ENCODE data around the gene GBGT1. TPM values are rescaled to one million over a fixed set of nuclear protein-coding genes. Genes with fewer than 3 reads are reported as not detected.

The GBGT1 gene
- total and polyA plus RNA-seq, 2 donors (not counting 3 experiments of a cell fraction or from before 2014, with no cell fraction given) = 35.6 to 56.3 TPM

DNA sequence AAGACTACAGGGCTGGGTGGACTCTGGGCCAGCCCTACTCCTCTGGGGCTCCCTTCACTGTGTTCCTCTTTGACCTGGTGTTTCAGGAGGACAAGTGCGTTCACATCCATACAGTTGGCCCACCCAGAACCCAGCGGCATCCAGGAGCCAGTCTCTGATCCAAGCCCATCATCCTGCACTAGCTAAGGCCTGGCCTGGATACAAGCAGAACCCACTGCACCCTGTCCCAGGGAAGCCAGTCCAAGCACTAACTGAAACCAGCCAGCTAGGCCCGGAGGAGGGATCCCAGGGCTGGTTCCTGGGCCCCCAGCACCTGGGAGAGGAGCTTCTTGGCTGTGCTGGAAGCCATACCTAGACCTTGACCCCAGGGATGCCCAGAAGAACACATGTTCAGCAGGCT is 4.1 kb upstream of the GBGT1 start:
- H2AFZ ChIP-seq (ENCODE audit: low read depth, low read length) = no peak overlapping the region
- no peaks in the 10 kb centered on the region for H3K79me2 ChIP-seq (ENCODE audit: control insufficient read depth, insufficient read depth, low read length)
- TF ChIP-seq FOS (IDR thresholded peaks at IDR 0.05; ENCODE audit: borderline replicate concordance, insufficient read depth, low read length) (no peak), POLR2A (IDR thresholded peaks at IDR 0.05; ENCODE audit: low read depth, low read length) (no peak), JUN (IDR thresholded peaks at IDR 0.05; ENCODE audit: borderline replicate concordance, insufficient read depth, insufficient read length, low read depth) (no peak), POLR2AphosphoS5 (IDR thresholded peaks at IDR 0.05; ENCODE audit: insufficient read depth, low read depth, low read length) (no peak), MYC (IDR thresholded peaks at IDR 0.05; ENCODE audit: low read depth, low read length) (no peak), GATA2 (IDR thresholded peaks at IDR 0.05; ENCODE audit: insufficient read depth, insufficient read length, low read depth, low read length) (no peak)
- H3K27ac ChIP-seq (ENCODE audit: insufficient read depth, low read depth, low read length) = no peak overlapping the region
- ChIA-PET CTCF (interaction anchor here (1.0 to 2.5 kb wide), 4 partner anchors 18 to 163 kb away, joined by 3 to 11 read pairs (median 4); no protein-coding TSS in a partner anchor), POLR2A (interaction anchor here (1.1 kb wide), 1 partner anchor 180 kb away, joined by 3 read pairs; the partner anchor contains the start of genes MED22 and RPL7A)
- no peak overlapping the region for H3K4me3 ChIP-seq (replicated peaks in 1 of 3; ENCODE audit: insufficient read depth in 1 of 3, low read depth in 1 of 3, low read length in 3 of 3)
- H3K9ac ChIP-seq (replicated peaks; ENCODE audit: extremely low read depth, insufficient read depth, low read length) = no peak overlapping the region
- dilution Hi-C loops (cut with MboI; ENCODE audit: extremely low pct_ligation_motif_present, low sequenced_read_pairs) (no loop called here), intact Hi-C loops (cut with micrococcal nuclease) (no loop called here)
- no peaks in the 10 kb centered on the region for H3K9me1 ChIP-seq (replicated peaks; ENCODE audit: control insufficient read depth, extremely low read depth, insufficient read depth, low read length)
- DNase-seq (ENCODE audit: low read depth, low spot score) (no peak), FAIRE-seq (no peak)
- H3K9me3 ChIP-seq (replicated peaks; ENCODE audit: control insufficient read depth, insufficient read depth, low read length) = no peaks in the 10 kb centered on the region
- no peaks in the 10 kb centered on the region for H4K20me1 ChIP-seq (replicated peaks; ENCODE audit: control insufficient read depth, extremely low read depth, insufficient read depth, low read length)
- no TSS peak for BruUV-seq (replicated peaks)
- H3K4me2 ChIP-seq (ENCODE audit: insufficient read depth, low read length) = no peak overlapping the region
- H3K36me3 ChIP-seq (ENCODE audit: control insufficient read depth in 2 of 2, extremely low read depth in 1 of 2, insufficient read depth in 2 of 2, low read length in 2 of 2) = no peaks in the 10 kb centered on the region
- no peaks in the 10 kb centered on the region for H3K27me3 ChIP-seq (ENCODE audit: control insufficient read depth in 2 of 2, insufficient read depth in 2 of 2, low read length in 2 of 2)
- H3K4me1 ChIP-seq (ENCODE audit: control insufficient read depth, extremely low read depth, insufficient read depth, low read length) = peaks cover 3% of the 10 kb centered on the region

GRCh38 chr9:133167096-133167730 is 3.5 kb upstream of the GBGT1 start:
- CTCF ChIA-PET = interaction anchor here (0.8 to 2.5 kb wide), 6 partner anchors 9 to 319 kb away, joined by 3 to 11 read pairs (median 4); no protein-coding TSS in a partner anchor
- DNase-seq (ENCODE audit: low read depth, low spot score) = no peak
- H3K27ac ChIP-seq (ENCODE audit: insufficient read depth, low read depth, low read length) = no peak overlapping the region
- intact Hi-C loops (cut with micrococcal nuclease) = no loop called here
- H2AFZ ChIP-seq (ENCODE audit: low read depth, low read length) = no peak overlapping the region
- dilution Hi-C loops (cut with MboI; ENCODE audit: extremely low pct_ligation_motif_present, low sequenced_read_pairs) = no loop called here
- no peak overlapping the region for H3K4me2 ChIP-seq (ENCODE audit: insufficient read depth, low read length)
- POLR2A ChIA-PET = no interaction called here
- H3K27me3 ChIP-seq (ENCODE audit: control insufficient read depth in 2 of 2, insufficient read depth in 2 of 2, low read length in 2 of 2) = no peaks in the 10 kb centered on the region
- H3K4me1 ChIP-seq (ENCODE audit: control insufficient read depth, extremely low read depth, insufficient read depth, low read length) = peaks cover 3% of the 10 kb centered on the region
- BruUV-seq (replicated peaks) = no TSS peak
- H3K4me3 ChIP-seq (replicated peaks in 1 of 3; ENCODE audit: insufficient read depth in 1 of 3, low read depth in 1 of 3, low read length in 3 of 3) = no peak overlapping the region
- H3K9ac ChIP-seq (replicated peaks; ENCODE audit: extremely low read depth, insufficient read depth, low read length) = no peak overlapping the region
- no peaks in the 10 kb centered on the region for H4K20me1 ChIP-seq (replicated peaks; ENCODE audit: control insufficient read depth, extremely low read depth, insufficient read depth, low read length)
- H3K36me3 ChIP-seq (ENCODE audit: control insufficient read depth in 2 of 2, extremely low read depth in 1 of 2, insufficient read depth in 2 of 2, low read length in 2 of 2) = no peaks in the 10 kb centered on the region
- H3K79me2 ChIP-seq (ENCODE audit: control insufficient read depth, insufficient read depth, low read length) = no peaks in the 10 kb centered on the region
- TF ChIP-seq FOS (IDR thresholded peaks at IDR 0.05; ENCODE audit: borderline replicate concordance, insufficient read depth, low read length) (no peak), JUN (IDR thresholded peaks at IDR 0.05; ENCODE audit: borderline replicate concordance, insufficient read depth, insufficient read length, low read depth) (no peak), GATA2 (IDR thresholded peaks at IDR 0.05; ENCODE audit: insufficient read depth, insufficient read length, low read depth, low read length) (no peak), POLR2AphosphoS5 (IDR thresholded peaks at IDR 0.05; ENCODE audit: insufficient read depth, low read depth, low read length) (no peak), MYC (IDR thresholded peaks at IDR 0.05; ENCODE audit: low read depth, low read length) (no peak), EZH2 (IDR thresholded peaks at IDR 0.05; ENCODE audit: borderline replicate concordance, low read depth, low read length, severe bottlenecking) (no peak), CTCF (IDR thresholded peaks at IDR 0.05; ENCODE audit: extremely low read depth in 1 of 2, insufficient read depth in 1 of 2, low read depth in 1 of 2, low read length in 2 of 2) (no peak), MAX (IDR thresholded peaks at IDR 0.05; ENCODE audit: insufficient read depth, insufficient read length) (no peak), POLR2A (IDR thresholded peaks at IDR 0.05; ENCODE audit: low read depth, low read length) (no peak)
- H3K9me3 ChIP-seq (replicated peaks; ENCODE audit: control insufficient read depth, insufficient read depth, low read length) = no peaks in the 10 kb centered on the region
- no peaks in the 10 kb centered on the region for H3K9me1 ChIP-seq (replicated peaks; ENCODE audit: control insufficient read depth, extremely low read depth, insufficient read depth, low read length)
- FAIRE-seq = no peak

Measured in endothelial cell of umbilical vein (primary cell).